HFFc6 (cell line): Measurements from ENCODE around the gene PPP2R3C. TPM values are rescaled to one million over a fixed set of nuclear protein-coding genes. Genes with fewer than 3 reads are reported as not detected.

ENCODE experiments used
- DNase-seq: peaks from one replicate; pipeline ENCODE4 v3.0.0-alpha.2; 2018
- H3K27ac Mint-ChIP-seq: 2 replicates; pipeline ENCODE4 v1.8.0; 2020; ENCODE audit warnings: mild to moderate bottlenecking, mixed read lengths
- H3K27me3 Mint-ChIP-seq: 2 replicates; pipeline ENCODE4 v1.8.0; 2021; ENCODE audit warnings: mild to moderate bottlenecking, moderate library complexity, mixed read lengths; ENCODE audit not compliant: insufficient read depth
- H3K36me3 Mint-ChIP-seq: 2 replicates; pipeline ENCODE4 v1.8.0; 2021; ENCODE audit warnings: low read depth, mixed read lengths
- H3K4me1 Mint-ChIP-seq: 2 replicates; pipeline ENCODE4 v1.8.0; 2020; ENCODE audit warnings: low read depth, mixed read lengths
- H3K4me3 Mint-ChIP-seq: 2 replicates; pipeline ENCODE4 v1.8.0; 2020; ENCODE audit warnings: mild to moderate bottlenecking, moderate library complexity, mixed read lengths
- H3K9me3 Mint-ChIP-seq: 2 replicates; pipeline ENCODE4 v1.8.0; 2020; ENCODE audit warnings: mild to moderate bottlenecking, mixed read lengths
- total RNA-seq, 6 experiments: library from RNA; stranded (reverse); fragmentation: NEBNext Ultra II Directional; extraction: Animal tissue kit (Norgen Biotek cat#: 25700); gene quantifications; 2 replicates in 1 of 6; 3 replicates in 5 of 6; pipeline ENCODE4 v1.2.3, GENCODE V29; 2021
- TF ChIP-seq, protein P1 (sequence below): fragments of 200-600 bp; sonication (generic); IDR thresholded peaks from 2 replicates; pipeline ENCODE4 v1.5.0; 2021; ENCODE audit warnings: antibody characterized with exemption, mild to moderate bottlenecking

Gene PPP2R3C
- total RNA-seq, 6 experiments from 2014 or later: 19.0 to 26.4 (median 23.8) TPM

DNA sequence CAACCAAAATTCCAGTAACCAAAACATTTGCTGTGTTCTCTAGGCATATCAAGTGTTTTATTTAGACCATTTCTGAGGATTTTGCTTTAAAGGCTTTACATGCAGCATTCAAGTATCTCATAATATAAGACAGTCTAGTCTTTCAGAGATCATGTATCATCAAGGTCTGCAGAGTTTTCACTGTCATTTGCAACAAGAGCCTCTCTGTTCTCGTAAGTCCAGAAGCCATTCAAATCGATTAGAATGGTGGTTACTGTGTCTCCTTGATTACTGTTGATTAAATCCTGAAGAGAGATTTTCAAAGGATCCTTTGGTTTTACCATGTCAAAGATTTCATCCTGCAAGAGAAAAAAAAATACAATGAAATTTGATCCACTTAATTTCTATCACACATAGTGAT lies 36.3 kb downstream of the PPP2R3C start:
- H3K9me3 Mint-ChIP-seq: no peaks in the 10 kb centered on the region
- H3K27ac Mint-ChIP-seq: no peak overlapping the region
- TF ChIP-seq, protein P1, sequence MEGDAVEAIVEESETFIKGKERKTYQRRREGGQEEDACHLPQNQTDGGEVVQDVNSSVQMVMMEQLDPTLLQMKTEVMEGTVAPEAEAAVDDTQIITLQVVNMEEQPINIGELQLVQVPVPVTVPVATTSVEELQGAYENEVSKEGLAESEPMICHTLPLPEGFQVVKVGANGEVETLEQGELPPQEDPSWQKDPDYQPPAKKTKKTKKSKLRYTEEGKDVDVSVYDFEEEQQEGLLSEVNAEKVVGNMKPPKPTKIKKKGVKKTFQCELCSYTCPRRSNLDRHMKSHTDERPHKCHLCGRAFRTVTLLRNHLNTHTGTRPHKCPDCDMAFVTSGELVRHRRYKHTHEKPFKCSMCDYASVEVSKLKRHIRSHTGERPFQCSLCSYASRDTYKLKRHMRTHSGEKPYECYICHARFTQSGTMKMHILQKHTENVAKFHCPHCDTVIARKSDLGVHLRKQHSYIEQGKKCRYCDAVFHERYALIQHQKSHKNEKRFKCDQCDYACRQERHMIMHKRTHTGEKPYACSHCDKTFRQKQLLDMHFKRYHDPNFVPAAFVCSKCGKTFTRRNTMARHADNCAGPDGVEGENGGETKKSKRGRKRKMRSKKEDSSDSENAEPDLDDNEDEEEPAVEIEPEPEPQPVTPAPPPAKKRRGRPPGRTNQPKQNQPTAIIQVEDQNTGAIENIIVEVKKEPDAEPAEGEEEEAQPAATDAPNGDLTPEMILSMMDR: no peak
- no peak for DNase-seq
- H3K4me1 Mint-ChIP-seq: peaks cover 15% of the 10 kb centered on the region
- no peak overlapping the region for H3K4me3 Mint-ChIP-seq
- peaks cover 19% of the 10 kb centered on the region for H3K36me3 Mint-ChIP-seq
- H3K27me3 Mint-ChIP-seq: no peaks in the 10 kb centered on the region; the same call in 1 of the 2 replicates

DNA sequence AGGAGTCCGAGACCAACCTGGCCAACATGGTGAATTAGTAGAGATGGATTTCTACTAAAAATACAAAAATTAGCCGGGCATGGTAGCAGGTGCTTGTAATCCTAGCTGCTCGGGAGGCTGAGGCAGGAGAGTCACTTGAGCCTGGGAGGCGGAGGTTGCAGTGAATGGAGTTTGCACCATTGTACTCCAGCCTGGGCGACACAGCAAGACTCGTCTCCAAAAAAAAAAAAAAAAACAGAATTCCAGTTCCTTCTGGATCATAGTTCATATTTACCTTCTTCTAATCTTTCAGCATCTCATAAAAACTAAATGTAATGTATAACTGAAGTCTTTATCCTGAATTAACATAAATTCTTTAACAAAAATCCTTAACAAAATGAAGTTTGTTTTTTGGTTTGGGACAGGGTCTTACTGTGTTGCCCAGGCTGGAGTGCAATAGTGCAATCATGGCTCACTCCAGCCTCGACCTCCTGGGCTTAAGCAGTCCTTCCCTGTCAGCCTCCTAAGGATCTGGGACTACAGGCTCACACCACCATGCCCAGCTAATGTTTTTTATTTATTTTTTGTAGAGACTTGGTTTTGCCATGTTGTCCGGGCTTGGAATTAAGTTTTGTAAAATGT lies 38.1 kb downstream of the PPP2R3C start:
- Mint-ChIP-seq H3K4me3 (no peak overlapping the region), H3K36me3 (peaks cover 19% of the 10 kb centered on the region), H3K4me1 (peaks cover 9% of the 10 kb centered on the region), H3K27ac (no peak overlapping the region), H3K9me3 (no peaks in the 10 kb centered on the region), H3K27me3 (no peaks in the 10 kb centered on the region; the same call in 1 of the 2 replicates)
- no peak for DNase-seq
- TF ChIP-seq, protein P1: no peak

DNA sequence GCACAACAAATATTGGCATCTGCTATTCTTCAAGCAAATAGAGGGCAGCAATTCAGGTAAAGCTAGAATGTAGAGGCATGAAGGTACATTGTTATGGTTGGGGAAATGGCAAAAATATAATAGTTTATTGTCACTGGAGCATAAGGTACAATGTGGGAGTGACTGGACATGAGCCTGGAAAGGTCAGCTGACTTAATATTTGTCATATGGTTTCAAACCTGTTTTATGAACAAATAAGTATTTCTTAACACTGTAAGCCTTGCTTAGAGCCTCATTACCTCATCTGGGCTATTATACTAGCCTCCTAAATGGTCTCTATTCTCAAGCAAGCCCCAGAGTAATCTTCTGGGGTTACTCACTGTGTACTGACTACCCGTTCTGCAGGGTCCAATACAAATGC lies 42.0 kb downstream of the PPP2R3C start:
- H3K4me3 Mint-ChIP-seq: no peak overlapping the region
- no peak for DNase-seq
- H3K27me3 Mint-ChIP-seq: no peaks in the 10 kb centered on the region; the same call in 1 of the 2 replicates
- no peak overlapping the region for H3K27ac Mint-ChIP-seq
- no peaks in the 10 kb centered on the region for H3K9me3 Mint-ChIP-seq
- TF ChIP-seq, protein P1: no peak
- no peaks in the 10 kb centered on the region for H3K4me1 Mint-ChIP-seq
- peaks cover 11% of the 10 kb centered on the region; the same call in 1 of the 2 replicates for H3K36me3 Mint-ChIP-seq

DNA sequence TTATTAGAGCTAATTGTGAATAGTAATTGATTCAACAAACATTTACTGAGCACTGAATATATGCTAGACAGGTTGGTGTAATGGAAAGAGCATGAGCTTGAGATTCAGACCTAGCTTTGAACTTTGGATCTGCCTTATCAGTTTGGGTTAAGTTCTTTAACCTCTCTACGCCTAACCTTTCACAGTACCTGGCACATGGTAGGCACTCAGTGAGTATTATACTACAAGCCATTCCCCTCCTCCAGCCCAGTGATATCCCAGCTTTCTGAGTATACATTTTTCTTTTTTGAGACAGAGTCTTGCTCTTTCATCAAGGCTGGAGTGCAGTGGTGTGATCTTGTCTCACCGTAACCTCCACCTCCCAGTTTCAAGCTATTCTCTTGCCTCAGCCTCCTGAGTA lies 43.7 kb downstream of the PPP2R3C start:
- TF ChIP-seq, protein P1: no peak
- no peak overlapping the region for H3K27ac Mint-ChIP-seq

DNA sequence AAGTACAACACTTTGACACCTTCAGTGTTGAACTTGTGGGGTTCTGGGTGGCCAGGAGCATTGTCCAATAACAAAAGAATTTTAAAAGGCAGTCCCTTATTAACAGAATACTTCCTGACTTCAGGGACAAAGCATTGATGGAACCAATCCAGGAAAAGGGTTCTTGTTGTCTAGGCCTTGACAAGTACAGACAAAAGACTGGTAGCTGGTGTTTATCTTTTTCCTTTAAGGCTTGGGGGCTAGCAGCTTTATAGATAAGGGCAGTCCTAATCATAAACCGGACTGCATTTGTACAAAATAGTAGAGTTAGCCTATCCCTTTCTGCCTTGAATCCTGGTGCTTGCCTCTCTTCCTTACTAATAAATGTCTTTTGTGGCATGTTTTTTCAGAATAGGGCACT lies 48.3 kb downstream of the PPP2R3C start:
- no peak overlapping the region for H3K27ac Mint-ChIP-seq
- no peaks in the 10 kb centered on the region for H3K4me1 Mint-ChIP-seq
- H3K9me3 Mint-ChIP-seq: no peaks in the 10 kb centered on the region
- H3K4me3 Mint-ChIP-seq: no peak overlapping the region
- TF ChIP-seq, protein P1: no peak
- peaks cover 26% of the 10 kb centered on the region for H3K36me3 Mint-ChIP-seq
- H3K27me3 Mint-ChIP-seq: peaks cover 3% of the 10 kb centered on the region
- DNase-seq: no peak

More for the DNA sequence above, 43.7 kb downstream of the PPP2R3C start:
- Mint-ChIP-seq H3K9me3 (no peaks in the 10 kb centered on the region), H3K4me3 (no peak overlapping the region), H3K4me1 (no peaks in the 10 kb centered on the region), H3K27me3 (no peaks in the 10 kb centered on the region), H3K36me3 (peaks cover 15% of the 10 kb centered on the region)
- no peak for DNase-seq
